Endothelial cell (in vitro differentiated cells): ENCODE results near the gene AVPI1. TPM values are rescaled to one million over a fixed set of nuclear protein-coding genes. Genes with fewer than 3 reads are reported as not detected.

Experiments
- total RNA-seq: library from RNA; stranded (reverse); fragmentation: NEBNext Ultra II Directional; extraction: Animal tissue kit (Norgen Biotek cat#: 25700); gene quantifications from one replicate; pipeline ENCODE4 v1.2.1, GENCODE V29; 2021; ENCODE audit not compliant: unreplicated experiment

AVPI1 gene
- total RNA-seq, 1 donor from 2014 or later = 0.67 TPM

Other genes starting within 250 kb of the AVPI1 start
- gene EXOSC1, start 241.2 kb downstream of the AVPI1 start, total RNA-seq = 36.0 TPM
- 45.0 TPM for gene ZDHHC16, start 241.1 kb downstream of the AVPI1 start, total RNA-seq
- gene MMS19, start 188.8 kb downstream of the AVPI1 start, total RNA-seq = 127 TPM
- gene UBTD1, start 188.3 kb downstream of the AVPI1 start, total RNA-seq = 78.0 TPM
- 0.33 TPM for gene ANKRD2, start 114.5 kb downstream of the AVPI1 start, total RNA-seq
- 0.85 TPM for gene HOGA1, start 102.9 kb downstream of the AVPI1 start, total RNA-seq
- not detected for gene C10orf62, start 97.5 kb downstream of the AVPI1 start, total RNA-seq
- gene MORN4, start 53.7 kb downstream of the AVPI1 start, total RNA-seq = 10.9 TPM
- 35.4 TPM for gene PI4K2A, start 46.6 kb downstream of the AVPI1 start, total RNA-seq
- gene MARVELD1, start 26.5 kb upstream of the AVPI1 start, total RNA-seq = 21.0 TPM
- 19.2 TPM for gene ZFYVE27, start 49.9 kb upstream of the AVPI1 start, total RNA-seq
- gene SFRP5, start 84.8 kb upstream of the AVPI1 start, total RNA-seq = 3.5 TPM
- gene GOLGA7B, start 162.6 kb upstream of the AVPI1 start, total RNA-seq = 2.5 TPM